GM12864 (cell line): Measurements from ENCODE around the gene ADH6.
"Not testable (repeated sequence)": the region's sequence is repeated elsewhere in the genome, so short reads cannot be mapped to it uniquely, and the experiment has no call there.

ENCODE experiments used
- DNase-seq: peaks from one replicate; pipeline ENCODE4 v3.0.0-alpha.2; 2011; ENCODE audit warnings: low read depth
- H3K4me3 ChIP-seq: 2 replicates; pipeline ENCODE4 v1.5.1; 2011; ENCODE audit warnings: mild to moderate bottlenecking, low read depth, low read length, control low read depth
- CTCF ChIP-seq: IDR thresholded peaks from 2 replicates; pipeline ENCODE4 v1.5.1; 2011; ENCODE audit warnings: low read depth, mild to moderate bottlenecking, moderate library complexity, low read length, control low read depth, inconsistent platforms; ENCODE audit errors: missing control alignments

Gene ADH6

DNA sequence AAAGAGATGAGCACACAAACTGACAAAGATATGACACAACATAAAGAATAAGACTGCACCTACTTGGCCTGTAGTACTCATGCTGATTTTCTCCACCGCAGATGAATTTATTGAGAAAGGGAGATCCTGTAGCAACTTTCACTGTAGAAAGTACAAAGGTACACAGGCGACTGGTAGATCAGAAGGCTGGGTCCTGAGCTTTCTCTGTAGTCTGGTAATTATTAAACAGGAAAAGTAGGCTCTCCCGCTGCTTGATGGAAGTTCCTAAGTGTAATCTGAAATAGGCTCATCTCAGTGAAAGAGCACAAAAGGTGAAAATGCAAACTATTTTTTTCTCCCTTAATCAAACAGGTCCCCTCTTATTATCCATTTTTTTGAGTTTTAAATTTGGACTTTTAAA lies at the start of gene ADH6:
Gene ADH6, minus strand, starts transcription at position 175 of the 400 bp plus-strand sequence. Its CDS starts 94 bp downstream, at position 81.
- no peak for DNase-seq
- H3K4me3 ChIP-seq: no peak within 1 kb of the TSS
- no peak for TF ChIP-seq CTCF

DNA sequence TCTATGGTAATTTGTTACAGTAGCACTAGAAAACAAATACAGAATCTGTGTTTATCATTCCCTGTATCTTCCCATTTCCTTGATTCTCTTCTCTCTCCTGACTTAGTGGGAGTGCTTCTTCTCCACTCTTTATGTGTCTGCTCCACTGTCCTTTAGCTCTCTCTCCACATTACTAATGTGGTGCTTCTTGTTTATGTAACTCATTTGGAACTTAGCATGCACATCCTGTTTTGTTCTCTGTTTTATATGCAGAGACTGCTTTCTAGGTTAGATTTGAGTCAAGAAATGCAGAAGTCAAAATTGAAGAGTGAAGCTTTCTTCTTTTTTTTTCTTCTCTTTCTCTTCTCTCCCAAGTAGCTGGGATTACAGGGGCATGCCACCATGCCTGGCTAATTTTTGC lies 45.9 kb upstream of the ADH6 start:
- no peak for TF ChIP-seq CTCF
- no peak overlapping the region for H3K4me3 ChIP-seq
- DNase-seq: no peak

DNA sequence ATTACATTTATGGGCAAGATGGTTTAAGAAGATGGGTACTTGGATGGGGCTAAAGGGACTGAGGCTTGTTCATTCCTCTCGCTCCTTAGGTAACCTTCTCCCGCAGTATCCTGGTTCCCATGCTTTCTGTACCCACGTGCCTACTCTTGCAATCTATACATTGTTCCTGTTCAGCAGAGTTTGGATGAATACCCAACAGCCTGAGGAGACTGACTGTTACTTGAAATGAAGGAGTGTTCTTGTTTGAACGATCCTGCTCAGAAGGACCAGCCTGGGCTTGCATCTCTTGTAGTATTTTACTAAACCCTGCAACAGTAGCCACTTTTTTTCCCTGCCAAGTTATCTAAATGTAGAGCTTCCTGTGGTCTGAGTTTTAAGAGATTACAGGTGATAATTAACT lies 33.7 kb upstream of the ADH6 start:
- no peak for DNase-seq
- no peak overlapping the region for H3K4me3 ChIP-seq
- no peak for TF ChIP-seq CTCF

GRCh38 chr4:99248714-99249113 lies 29.7 kb upstream of the ADH6 start:
- DNase-seq: no peak
- no peak overlapping the region for H3K4me3 ChIP-seq
- no peak for TF ChIP-seq CTCF

DNA sequence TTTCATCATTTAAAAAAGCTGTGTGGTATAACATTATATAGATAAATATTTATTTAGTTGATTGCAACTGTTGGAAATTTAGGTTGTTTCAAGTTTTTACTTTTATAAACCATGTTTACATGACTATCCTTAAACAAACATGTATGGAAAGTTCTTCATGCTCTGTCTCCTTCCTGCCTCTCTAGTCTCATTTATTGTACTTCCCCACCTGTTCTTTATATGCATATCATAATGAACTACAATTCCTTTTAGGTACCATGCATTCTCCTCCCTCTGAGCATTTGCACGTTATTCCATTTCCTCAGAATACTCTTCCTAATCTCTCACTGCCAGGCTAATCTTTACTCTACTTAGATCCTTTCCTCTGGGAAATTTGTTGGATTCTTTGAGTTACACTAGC lies 16.9 kb upstream of the ADH6 start:
- H3K4me3 ChIP-seq: no peak overlapping the region
- no peak for TF ChIP-seq CTCF
- no peak for DNase-seq

DNA sequence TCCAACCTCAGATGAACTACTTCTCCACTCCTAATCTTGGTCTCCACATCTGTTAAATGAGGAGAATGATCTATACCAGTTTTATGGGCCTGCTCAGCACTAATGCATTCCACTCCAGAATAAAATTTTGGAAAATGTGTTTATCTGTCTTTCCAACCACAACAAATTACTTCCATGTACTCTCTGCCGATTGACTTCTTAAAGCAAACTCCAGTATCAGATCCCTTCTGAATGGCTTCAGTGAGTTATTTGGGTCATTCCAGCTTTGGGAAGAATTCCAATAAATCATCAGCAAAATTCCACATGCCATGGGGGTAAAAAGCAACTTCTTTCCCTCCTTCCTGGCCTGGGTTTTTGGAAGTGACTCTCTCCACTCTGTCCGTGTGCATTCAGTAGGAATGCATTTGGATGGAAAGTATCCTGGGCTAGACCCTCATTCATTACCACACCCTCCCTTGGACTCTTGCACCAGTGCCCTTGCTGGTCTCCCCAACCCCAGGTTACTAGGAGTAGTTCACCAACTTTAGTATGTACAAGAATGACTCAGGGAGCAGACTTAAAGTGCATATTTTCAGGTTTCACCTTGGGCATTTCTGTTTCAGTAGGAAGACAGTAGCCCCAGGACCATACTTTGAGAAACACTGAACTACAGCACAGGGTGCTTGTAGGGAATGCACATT lies 15.4 kb upstream of the ADH6 start:
- DNase-seq: no peak
- H3K4me3 ChIP-seq: no peak overlapping the region
- no peak for TF ChIP-seq CTCF

GRCh38 chr4:99233397-99233796 lies 14.4 kb upstream of the ADH6 start:
- not testable (repeated sequence) for DNase-seq, H3K4me3 ChIP-seq

- not testable (repeated sequence) for H3K4me3 ChIP-seq, DNase-seq
Observed at GRCh38 chr4:99228706-99229105, 9.7 kb upstream of the ADH6 start.

DNA sequence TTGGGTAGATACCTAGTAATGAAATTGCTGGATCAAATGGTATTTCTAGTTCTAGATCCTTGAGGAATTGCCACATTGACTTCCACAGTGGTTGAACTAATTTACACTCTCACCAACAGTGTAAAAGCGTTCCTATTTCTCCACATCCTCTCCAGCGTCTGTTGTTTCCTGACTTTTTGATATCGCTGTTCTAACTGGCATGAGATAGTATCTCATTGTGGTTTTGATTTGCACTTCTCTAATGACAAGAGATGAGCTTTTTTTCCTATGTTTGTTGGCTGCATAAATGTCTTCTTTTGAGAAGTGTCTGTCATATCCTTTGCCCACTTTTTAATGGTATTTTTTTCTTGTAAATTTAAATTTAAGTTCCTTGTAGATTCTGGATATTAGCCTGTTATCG lies 8.6 kb upstream of the ADH6 start:
- H3K4me3 ChIP-seq, DNase-seq: not testable (repeated sequence)
